Breast epithelium (tissue), 3 donors: ENCODE data around the gene PRSS2.

Experiments
- CTCF ChIP-seq, 3 donors: fragments of 450-650 bp; IDR thresholded peaks; one replicate each; pipeline ENCODE4 v1.5.1; 2016 to 2017; ENCODE audit warnings: antibody characterized with exemption in 3 of 3, mild to moderate bottlenecking in 3 of 3, moderate library complexity in 3 of 3
- POLR2A ChIP-seq: fragments of 450-650 bp; IDR thresholded peaks from one replicate; pipeline ENCODE4 v1.6.1; 2016; ENCODE audit warnings: antibody characterized with exemption, mild to moderate bottlenecking, moderate library complexity

- TF ChIP-seq CTCF (IDR thresholded peaks at IDR 0.05), result no peak
- no peak for TF ChIP-seq POLR2A
These were observed 21.4 kb downstream of the PRSS2 start for GRCh38 chr7:142792129-142792528.
